ES-I3 (cell line): ENCODE data around the gene BIK.

ENCODE experiments used
- H3K36me3 ChIP-seq: 2 replicates; pipeline ENCODE4 v1.6.1; 2013; ENCODE audit warnings: mild to moderate bottlenecking, low read length, control low read depth, moderate library complexity; ENCODE audit not compliant: insufficient read depth
- H3K4me1 ChIP-seq: 2 replicates; pipeline ENCODE4 v1.6.1; 2013; ENCODE audit warnings: mild to moderate bottlenecking, control low read depth, low read length; ENCODE audit not compliant: insufficient read depth
- H3K9ac ChIP-seq: 2 replicates; pipeline ENCODE4 v1.6.1; 2013; ENCODE audit warnings: low read depth, mild to moderate bottlenecking, low read length, moderate library complexity
- H3K9me3 ChIP-seq: 2 replicates; pipeline ENCODE4 v1.6.1; 2013; ENCODE audit warnings: mild to moderate bottlenecking, low read length, moderate library complexity; ENCODE audit not compliant: control insufficient read depth, insufficient read depth

Gene BIK

GRCh38 chr22:43155789-43156188, 45.2 kb downstream of the BIK start:
- no peaks in the 10 kb centered on the region for H3K9me3 ChIP-seq
- H3K9ac ChIP-seq, result no peak overlapping the region
- H3K4me1 ChIP-seq, result peaks cover 9% of the 10 kb centered on the region; the same call in 1 of the 2 replicates
- H3K36me3 ChIP-seq, result no peaks in the 10 kb centered on the region

- Histone ChIP-seq H3K4me1 (peaks cover 9% of the 10 kb centered on the region; the same call in 1 of the 2 replicates), H3K36me3 (no peaks in the 10 kb centered on the region), H3K9me3 (no peaks in the 10 kb centered on the region), H3K9ac (no peak overlapping the region)
Observed at GRCh38 chr22:43156413-43156812, 45.9 kb downstream of the BIK start.

GRCh38 chr22:43157874-43158546, 47.5 kb downstream of the BIK start:
- Histone ChIP-seq H3K4me1 (no peaks in the 10 kb centered on the region; the same call in 1 of the 2 replicates), H3K36me3 (no peaks in the 10 kb centered on the region), H3K9me3 (no peaks in the 10 kb centered on the region), H3K9ac (no peak overlapping the region)

- Histone ChIP-seq H3K4me1 (no peaks in the 10 kb centered on the region; the same call in 1 of the 2 replicates), H3K9me3 (no peaks in the 10 kb centered on the region), H3K36me3 (no peaks in the 10 kb centered on the region), H3K9ac (no peak overlapping the region)
Observed at GRCh38 chr22:43158778-43159483, 48.4 kb downstream of the BIK start.

- Histone ChIP-seq H3K9me3 (no peaks in the 10 kb centered on the region), H3K9ac (no peak overlapping the region), H3K36me3 (no peaks in the 10 kb centered on the region), H3K4me1 (no peaks in the 10 kb centered on the region; the same call in 1 of the 2 replicates)
Observed at GRCh38 chr22:43159484-43160178, 49.1 kb downstream of the BIK start.

DNA sequence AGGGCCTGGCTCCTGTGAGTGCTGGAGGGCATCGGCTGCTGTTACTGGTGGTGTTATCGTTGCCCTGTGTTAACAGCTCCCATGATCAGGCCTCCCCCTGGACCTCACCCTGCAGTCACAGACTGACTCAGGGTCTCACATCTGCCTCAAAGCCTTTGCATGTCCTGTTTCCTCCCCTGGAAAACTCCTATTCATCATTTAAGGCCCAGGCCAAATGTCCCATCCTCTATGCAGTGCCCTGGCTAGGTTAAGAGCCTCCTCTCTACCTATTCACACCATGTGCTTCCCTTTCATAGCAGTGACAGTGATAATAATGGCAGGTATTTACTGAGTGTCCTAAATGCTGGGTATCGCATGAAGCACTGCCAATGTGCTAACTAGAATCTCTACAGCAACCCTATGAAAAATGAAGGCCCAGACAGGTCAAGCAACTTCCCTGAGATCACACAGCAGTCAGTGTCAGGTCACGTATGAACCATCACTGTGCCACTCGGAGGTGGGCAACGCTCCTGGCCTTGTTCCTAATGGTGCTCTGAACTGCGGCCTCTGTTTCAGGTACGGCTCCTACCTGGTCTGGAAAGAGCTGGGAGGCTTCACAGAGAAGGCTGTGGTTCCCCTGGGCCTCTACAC, 50.1 kb downstream of the BIK start:
- no peak overlapping the region for H3K9ac ChIP-seq
- H3K9me3 ChIP-seq, result no peaks in the 10 kb centered on the region
- no peaks in the 10 kb centered on the region for H3K36me3 ChIP-seq
- no peaks in the 10 kb centered on the region; the same call in 1 of the 2 replicates for H3K4me1 ChIP-seq

GRCh38 chr22:43162412-43163150, 52.0 kb downstream of the BIK start:
- H3K9me3 ChIP-seq, result no peaks in the 10 kb centered on the region
- no peaks in the 10 kb centered on the region for H3K4me1 ChIP-seq
- H3K9ac ChIP-seq, result no peak overlapping the region
- no peaks in the 10 kb centered on the region for H3K36me3 ChIP-seq

DNA sequence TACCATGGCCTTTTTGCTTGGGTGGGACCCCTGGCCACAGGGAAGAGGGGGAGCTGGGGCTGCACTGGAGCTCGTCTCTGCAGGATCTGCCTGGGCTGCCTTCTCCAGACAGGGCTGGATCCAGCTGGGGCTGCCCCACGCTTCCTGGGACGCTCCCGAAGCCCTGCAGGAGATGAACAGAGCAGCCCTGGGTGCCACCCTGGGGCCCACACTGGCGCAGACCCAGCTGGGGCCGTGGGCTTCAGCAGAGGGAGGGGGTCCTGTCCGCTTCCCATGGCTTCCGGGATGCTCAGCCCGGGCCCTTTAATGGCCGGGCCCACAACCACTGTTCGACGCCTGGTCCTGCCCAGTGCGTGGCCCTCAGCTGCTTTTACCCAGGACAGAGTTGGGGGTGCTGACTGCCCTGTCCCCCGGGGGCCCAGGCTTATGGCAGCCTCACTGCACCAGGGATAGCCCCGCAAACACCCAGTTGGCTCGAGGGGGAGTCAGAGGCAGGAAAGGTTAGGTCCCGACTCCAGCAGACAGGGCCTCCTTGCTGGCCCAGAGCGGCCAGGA, 52.8 kb downstream of the BIK start:
- H3K4me1 ChIP-seq, result no peaks in the 10 kb centered on the region

DNA sequence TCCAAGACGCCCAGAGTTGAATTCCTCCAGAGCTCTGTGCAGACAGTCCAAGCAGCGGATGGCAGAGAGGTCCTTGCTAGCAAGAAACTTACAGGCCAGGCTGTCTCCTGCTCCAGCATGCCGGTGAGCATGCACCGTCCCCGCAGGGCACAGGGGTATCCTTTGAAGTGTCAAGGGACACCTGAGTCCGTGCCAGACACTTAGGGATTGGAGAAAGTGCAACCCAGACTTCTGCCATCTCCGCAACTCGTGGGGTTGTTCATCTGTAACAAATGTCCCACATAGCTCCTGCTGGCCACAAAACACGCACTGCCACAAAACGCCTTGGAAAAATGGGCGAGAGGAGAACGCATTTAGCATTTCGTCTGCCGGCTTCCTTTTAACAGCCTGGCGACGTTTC, 54.1 kb downstream of the BIK start:
- no peak overlapping the region for H3K9ac ChIP-seq
- H3K4me1 ChIP-seq, result no peaks in the 10 kb centered on the region
- H3K9me3 ChIP-seq, result no peaks in the 10 kb centered on the region
- no peaks in the 10 kb centered on the region for H3K36me3 ChIP-seq

More for the DNA sequence above, 52.8 kb downstream of the BIK start:
- Histone ChIP-seq H3K36me3 (no peaks in the 10 kb centered on the region), H3K9me3 (no peaks in the 10 kb centered on the region), H3K9ac (no peak overlapping the region)

DNA sequence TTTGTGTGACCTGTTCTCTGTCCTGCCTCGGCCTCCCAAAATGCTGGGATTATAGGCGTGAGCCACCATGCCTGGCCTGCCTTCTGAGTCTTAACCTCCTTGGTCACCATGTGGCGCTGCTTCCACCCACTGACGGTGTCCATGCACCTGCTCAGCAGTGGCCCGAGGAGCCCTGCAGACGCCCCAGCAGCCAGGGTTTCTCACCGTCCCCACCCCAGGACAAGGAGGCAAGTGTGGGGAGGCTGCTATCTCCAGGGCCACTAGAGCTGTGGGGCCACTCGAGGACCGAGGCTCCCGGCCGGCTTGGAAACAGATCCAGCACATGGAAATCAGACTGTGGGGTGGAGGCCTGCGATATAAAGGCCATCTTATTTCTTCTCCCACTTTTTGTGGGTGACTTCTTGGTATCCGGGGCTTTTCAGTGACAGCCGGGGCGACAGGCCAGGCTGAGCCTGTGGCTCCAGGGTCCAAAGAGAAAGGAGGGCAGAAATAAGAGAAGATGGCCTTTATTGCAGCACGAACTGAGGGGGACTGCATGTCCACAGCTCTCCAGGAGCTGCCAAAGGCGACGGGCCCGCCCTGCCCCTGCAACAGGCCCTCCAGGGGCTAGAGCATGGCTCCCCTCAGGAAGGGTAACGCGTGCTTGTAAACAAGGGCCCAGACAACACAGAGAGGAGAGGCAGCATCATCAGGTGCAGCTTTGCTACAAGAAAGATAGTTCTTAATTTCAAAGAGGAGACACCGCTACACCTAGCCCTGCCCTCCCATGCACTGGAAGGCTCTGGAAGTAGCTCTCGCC, 55.8 kb downstream of the BIK start:
- Histone ChIP-seq H3K9ac (no peak overlapping the region), H3K4me1 (no peaks in the 10 kb centered on the region), H3K36me3 (peaks cover 2% of the 10 kb centered on the region; the same call in 1 of the 2 replicates), H3K9me3 (no peaks in the 10 kb centered on the region)

DNA sequence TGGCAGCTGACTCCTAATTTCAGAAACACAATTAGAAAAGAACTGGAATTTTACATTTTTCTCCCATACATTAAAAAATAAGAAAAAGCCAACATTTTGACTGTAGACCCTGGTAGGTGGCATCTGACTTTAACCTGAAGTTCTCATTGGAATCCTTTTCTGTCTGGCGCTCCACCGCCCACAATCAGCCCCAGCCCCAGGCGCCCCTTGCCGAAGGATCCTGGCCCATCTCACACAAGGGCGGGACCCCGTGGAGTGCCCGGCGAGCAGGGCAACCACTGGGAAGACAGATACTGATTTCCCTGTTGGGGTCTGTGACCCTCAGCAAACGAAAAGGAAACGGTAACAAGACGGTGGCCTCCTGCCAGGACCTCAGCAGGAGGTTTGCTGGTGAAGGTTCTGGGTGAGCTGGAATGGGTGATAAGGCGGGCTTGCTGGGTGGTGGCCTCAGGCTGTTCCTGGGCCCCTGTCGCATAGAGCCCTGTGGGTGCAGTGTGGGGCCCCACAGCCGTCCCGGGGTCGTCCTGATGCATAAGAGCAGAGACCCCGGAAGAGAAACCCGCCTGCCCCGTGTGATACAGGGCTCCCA, 56.5 kb downstream of the BIK start:
- H3K9ac ChIP-seq, result no peak overlapping the region
- no peaks in the 10 kb centered on the region for H3K9me3 ChIP-seq
- H3K36me3 ChIP-seq, result peaks cover 4% of the 10 kb centered on the region
- H3K4me1 ChIP-seq, result no peaks in the 10 kb centered on the region

DNA sequence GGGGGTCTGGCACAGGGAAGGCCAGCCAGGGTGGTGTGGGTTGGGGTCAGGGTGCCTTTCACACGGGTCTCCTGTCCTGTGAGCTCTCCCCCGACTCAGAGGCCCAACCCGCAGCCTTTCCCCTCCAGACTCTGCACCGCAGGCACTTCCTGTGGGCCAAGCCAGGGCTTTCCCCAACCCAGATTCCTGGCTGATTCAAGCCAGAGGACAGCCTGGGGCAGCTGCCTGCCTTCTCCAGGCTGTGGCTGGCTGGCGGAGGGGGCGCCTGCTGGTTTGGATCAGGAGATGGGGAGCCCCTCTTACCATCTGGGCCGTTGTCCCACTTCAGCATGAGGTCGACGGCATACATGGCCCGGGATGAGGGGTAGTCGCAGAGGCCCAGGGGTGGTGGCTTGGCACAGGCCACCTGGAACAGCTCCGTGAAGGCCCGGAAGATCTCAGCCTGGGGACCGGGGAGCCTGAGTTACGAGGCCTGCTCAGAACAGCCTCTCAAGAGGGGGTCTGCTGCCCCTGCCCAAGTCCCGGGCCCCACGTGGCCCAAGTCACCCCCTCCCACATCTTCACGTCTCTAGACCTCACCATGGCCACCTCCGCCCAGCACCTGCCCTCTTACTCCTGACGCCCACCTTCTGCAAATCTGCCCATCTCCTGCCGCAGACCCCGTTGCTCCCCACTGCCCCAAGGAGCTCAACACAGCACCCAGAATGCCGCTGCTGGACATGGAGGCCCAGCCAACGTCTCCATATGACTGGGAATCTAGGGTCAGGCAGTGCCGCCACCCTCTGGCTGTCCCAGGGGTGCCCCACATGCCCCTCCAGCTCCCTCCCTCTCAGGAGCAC, 58.1 kb downstream of the BIK start:
- no peak overlapping the region for H3K9ac ChIP-seq
- H3K9me3 ChIP-seq, result no peaks in the 10 kb centered on the region
- peaks cover 8% of the 10 kb centered on the region for H3K36me3 ChIP-seq
- H3K4me1 ChIP-seq, result no peaks in the 10 kb centered on the region
